ENCODE results near the gene RSF1. TPM values are rescaled to one million over a fixed set of nuclear protein-coding genes. Genes with fewer than 3 reads are reported as not detected.

RSF1 gene
- total and polyA plus RNA-seq, 4 donors: 5.2 to 33.1 (median 13.4) TPM

DNA sequence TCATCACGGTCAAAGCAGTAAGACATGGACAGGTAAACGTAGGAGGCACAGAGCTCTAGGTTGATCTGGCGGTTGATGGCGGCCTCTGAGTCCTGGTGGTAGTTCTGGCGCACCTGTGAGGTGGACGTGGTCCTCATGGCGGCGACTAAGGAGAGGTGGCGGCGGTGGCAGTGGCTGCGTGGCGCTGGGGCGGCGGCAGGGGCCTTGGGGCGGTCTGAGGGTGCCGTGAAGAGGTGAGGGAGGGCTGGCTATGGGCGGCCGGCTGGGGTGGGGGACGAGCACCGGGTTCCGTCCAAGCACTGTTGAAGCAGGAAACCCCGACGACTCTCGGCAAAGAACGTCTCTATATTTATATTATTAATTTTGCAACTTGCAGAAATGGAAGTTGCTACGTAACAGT, 85.6 kb downstream of the RSF1 start:
- Histone ChIP-seq H3K4me3 (ENCODE audit: low read depth in 1 of 3, low read length in 3 of 3) (no peak overlapping the region), H3K9me3 (ENCODE audit: control insufficient read depth in 4 of 4, low read length in 3 of 4) (peaks cover 0 to 6% (median 2%) of the 10 kb centered on the region in 4 donors), H3K27me3 (ENCODE audit: control insufficient read depth in 4 of 4, insufficient read depth in 4 of 4, low read length in 3 of 4) (no peaks in the 10 kb centered on the region), H3K9ac (ENCODE audit: low read depth in 1 of 2, low read length in 2 of 2) (no peak overlapping the region), H3K27ac (ENCODE audit: low read depth in 1 of 2, low read length in 2 of 2) (no peak overlapping the region), H3K4me1 (ENCODE audit: control insufficient read depth in 4 of 4, insufficient read depth in 4 of 4, low read length in 3 of 4) (no peaks in the 10 kb centered on the region), H3K36me3 (ENCODE audit: control insufficient read depth in 4 of 4, insufficient read depth in 3 of 4, low read depth in 1 of 4, low read length in 3 of 4) (peaks cover 0 to 7% (median 4%) of the 10 kb centered on the region in 4 donors)
- no peak for TF ChIP-seq NR2F2 (IDR thresholded peaks at IDR 0.05)
- TF ChIP-seq RAD21 (IDR thresholded peaks at IDR 0.05): no peak
- TF ChIP-seq, protein P1, sequence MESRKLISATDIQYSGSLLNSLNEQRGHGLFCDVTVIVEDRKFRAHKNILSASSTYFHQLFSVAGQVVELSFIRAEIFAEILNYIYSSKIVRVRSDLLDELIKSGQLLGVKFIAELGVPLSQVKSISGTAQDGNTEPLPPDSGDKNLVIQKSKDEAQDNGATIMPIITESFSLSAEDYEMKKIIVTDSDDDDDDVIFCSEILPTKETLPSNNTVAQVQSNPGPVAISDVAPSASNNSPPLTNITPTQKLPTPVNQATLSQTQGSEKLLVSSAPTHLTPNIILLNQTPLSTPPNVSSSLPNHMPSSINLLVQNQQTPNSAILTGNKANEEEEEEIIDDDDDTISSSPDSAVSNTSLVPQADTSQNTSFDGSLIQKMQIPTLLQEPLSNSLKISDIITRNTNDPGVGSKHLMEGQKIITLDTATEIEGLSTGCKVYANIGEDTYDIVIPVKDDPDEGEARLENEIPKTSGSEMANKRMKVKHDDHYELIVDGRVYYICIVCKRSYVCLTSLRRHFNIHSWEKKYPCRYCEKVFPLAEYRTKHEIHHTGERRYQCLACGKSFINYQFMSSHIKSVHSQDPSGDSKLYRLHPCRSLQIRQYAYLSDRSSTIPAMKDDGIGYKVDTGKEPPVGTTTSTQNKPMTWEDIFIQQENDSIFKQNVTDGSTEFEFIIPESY (IDR thresholded peaks at IDR 0.05): no peak
- TF ChIP-seq FOXA1 (IDR thresholded peaks at IDR 0.05): no peak
- TF ChIP-seq, protein P2, sequence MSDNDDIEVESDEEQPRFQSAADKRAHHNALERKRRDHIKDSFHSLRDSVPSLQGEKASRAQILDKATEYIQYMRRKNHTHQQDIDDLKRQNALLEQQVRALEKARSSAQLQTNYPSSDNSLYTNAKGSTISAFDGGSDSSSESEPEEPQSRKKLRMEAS (IDR thresholded peaks at IDR 0.05): no peak
- TF ChIP-seq SP1 (IDR thresholded peaks at IDR 0.05): no peak
- no peak for TF ChIP-seq TAF1 (conservative IDR thresholded peaks at IDR 0.05)
- TF ChIP-seq, protein P3, sequence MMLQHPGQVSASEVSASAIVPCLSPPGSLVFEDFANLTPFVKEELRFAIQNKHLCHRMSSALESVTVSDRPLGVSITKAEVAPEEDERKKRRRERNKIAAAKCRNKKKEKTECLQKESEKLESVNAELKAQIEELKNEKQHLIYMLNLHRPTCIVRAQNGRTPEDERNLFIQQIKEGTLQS (IDR thresholded peaks at IDR 0.05): no peak
- TF ChIP-seq, protein P4, sequence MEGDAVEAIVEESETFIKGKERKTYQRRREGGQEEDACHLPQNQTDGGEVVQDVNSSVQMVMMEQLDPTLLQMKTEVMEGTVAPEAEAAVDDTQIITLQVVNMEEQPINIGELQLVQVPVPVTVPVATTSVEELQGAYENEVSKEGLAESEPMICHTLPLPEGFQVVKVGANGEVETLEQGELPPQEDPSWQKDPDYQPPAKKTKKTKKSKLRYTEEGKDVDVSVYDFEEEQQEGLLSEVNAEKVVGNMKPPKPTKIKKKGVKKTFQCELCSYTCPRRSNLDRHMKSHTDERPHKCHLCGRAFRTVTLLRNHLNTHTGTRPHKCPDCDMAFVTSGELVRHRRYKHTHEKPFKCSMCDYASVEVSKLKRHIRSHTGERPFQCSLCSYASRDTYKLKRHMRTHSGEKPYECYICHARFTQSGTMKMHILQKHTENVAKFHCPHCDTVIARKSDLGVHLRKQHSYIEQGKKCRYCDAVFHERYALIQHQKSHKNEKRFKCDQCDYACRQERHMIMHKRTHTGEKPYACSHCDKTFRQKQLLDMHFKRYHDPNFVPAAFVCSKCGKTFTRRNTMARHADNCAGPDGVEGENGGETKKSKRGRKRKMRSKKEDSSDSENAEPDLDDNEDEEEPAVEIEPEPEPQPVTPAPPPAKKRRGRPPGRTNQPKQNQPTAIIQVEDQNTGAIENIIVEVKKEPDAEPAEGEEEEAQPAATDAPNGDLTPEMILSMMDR (IDR thresholded peaks at IDR 0.05; ENCODE audit: low read depth, low read length, missing input control): no peak
- no peak for DNase-seq (ENCODE audit: low spot score)
- WGBS: 96% methylated on average over 26 of the region's 26 CpGs

DNA sequence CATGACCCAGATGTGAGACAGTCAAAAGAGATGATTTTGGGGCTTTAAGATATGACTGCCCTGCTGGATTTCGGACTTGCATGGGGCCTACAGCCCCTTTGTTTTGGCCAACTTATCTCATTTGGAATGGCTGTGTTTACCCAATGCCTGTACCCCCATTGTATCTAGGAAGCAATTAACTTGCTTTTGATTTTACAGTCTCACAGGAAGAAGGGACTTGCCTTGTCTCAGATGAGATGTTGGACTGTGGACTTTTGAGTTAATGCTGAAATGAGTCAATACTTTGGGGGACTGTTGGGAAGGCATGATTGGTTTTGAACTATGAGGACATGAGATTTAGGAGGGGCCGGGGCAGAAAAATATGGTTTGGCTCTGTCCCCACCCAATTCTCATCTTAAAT, 88.4 kb downstream of the RSF1 start:
- Histone ChIP-seq H3K36me3 (ENCODE audit: control insufficient read depth in 4 of 4, insufficient read depth in 3 of 4, low read depth in 1 of 4, low read length in 3 of 4) (peaks cover 0 to 7% (median 4%) of the 10 kb centered on the region in 4 donors), H3K27me3 (ENCODE audit: control insufficient read depth in 4 of 4, insufficient read depth in 4 of 4, low read length in 3 of 4) (no peaks in the 10 kb centered on the region)
- 98% methylated on average over 2 of the region's 2 CpGs for WGBS

More for the DNA sequence above, 88.4 kb downstream of the RSF1 start:
- H3K9me3 ChIP-seq (ENCODE audit: control insufficient read depth in 4 of 4, low read length in 3 of 4): peaks cover 0 to 6% (median 2%) of the 10 kb centered on the region in 4 donors
- no peak overlapping the region for H3K9ac ChIP-seq (ENCODE audit: low read depth in 1 of 2, low read length in 2 of 2)
- no peak for DNase-seq (ENCODE audit: low spot score)
- TF ChIP-seq, protein P2 (IDR thresholded peaks at IDR 0.05): no peak
- no peak for TF ChIP-seq HNF4G (IDR thresholded peaks at IDR 0.05)
- TF ChIP-seq, protein P1 (IDR thresholded peaks at IDR 0.05): no peak
- no peak for TF ChIP-seq YY1 (IDR thresholded peaks at IDR 0.05)
- TF ChIP-seq EGR1 (IDR thresholded peaks at IDR 0.05; ENCODE audit: low read depth in 2 of 2): no peak
- TF ChIP-seq NR2F2 (IDR thresholded peaks at IDR 0.05): no peak
- TF ChIP-seq JUND (IDR thresholded peaks at IDR 0.05): no peak
- no peak for TF ChIP-seq SP1 (IDR thresholded peaks at IDR 0.05)
- TF ChIP-seq, protein P3 (IDR thresholded peaks at IDR 0.05): no peak
- TF ChIP-seq RAD21 (IDR thresholded peaks at IDR 0.05): no peak
- no peak for TF ChIP-seq HNF4A (conservative IDR thresholded peaks at IDR 0.05)
- no peak for TF ChIP-seq GABPA (IDR thresholded peaks at IDR 0.05 in 1 of 2, conservative IDR thresholded peaks at IDR 0.05 in 1 of 2)
- no peak for TF ChIP-seq FOXA1 (IDR thresholded peaks at IDR 0.05)
- no peak for TF ChIP-seq FOXA2 (IDR thresholded peaks at IDR 0.05)
- no peak for TF ChIP-seq TAF1 (conservative IDR thresholded peaks at IDR 0.05)
- no peak for TF ChIP-seq RXRA (IDR thresholded peaks at IDR 0.05)
- TF ChIP-seq, protein P5, sequence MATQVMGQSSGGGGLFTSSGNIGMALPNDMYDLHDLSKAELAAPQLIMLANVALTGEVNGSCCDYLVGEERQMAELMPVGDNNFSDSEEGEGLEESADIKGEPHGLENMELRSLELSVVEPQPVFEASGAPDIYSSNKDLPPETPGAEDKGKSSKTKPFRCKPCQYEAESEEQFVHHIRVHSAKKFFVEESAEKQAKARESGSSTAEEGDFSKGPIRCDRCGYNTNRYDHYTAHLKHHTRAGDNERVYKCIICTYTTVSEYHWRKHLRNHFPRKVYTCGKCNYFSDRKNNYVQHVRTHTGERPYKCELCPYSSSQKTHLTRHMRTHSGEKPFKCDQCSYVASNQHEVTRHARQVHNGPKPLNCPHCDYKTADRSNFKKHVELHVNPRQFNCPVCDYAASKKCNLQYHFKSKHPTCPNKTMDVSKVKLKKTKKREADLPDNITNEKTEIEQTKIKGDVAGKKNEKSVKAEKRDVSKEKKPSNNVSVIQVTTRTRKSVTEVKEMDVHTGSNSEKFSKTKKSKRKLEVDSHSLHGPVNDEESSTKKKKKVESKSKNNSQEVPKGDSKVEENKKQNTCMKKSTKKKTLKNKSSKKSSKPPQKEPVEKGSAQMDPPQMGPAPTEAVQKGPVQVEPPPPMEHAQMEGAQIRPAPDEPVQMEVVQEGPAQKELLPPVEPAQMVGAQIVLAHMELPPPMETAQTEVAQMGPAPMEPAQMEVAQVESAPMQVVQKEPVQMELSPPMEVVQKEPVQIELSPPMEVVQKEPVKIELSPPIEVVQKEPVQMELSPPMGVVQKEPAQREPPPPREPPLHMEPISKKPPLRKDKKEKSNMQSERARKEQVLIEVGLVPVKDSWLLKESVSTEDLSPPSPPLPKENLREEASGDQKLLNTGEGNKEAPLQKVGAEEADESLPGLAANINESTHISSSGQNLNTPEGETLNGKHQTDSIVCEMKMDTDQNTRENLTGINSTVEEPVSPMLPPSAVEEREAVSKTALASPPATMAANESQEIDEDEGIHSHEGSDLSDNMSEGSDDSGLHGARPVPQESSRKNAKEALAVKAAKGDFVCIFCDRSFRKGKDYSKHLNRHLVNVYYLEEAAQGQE (IDR thresholded peaks at IDR 0.05): no peak
- TF ChIP-seq, protein P4 (IDR thresholded peaks at IDR 0.05; ENCODE audit: low read depth, low read length, missing input control): no peak
- H3K27ac ChIP-seq (ENCODE audit: low read depth in 1 of 2, low read length in 2 of 2): no peak overlapping the region
- no peak overlapping the region for H3K4me3 ChIP-seq (ENCODE audit: low read depth in 1 of 3, low read length in 3 of 3)
- H3K4me1 ChIP-seq (ENCODE audit: control insufficient read depth in 4 of 4, insufficient read depth in 4 of 4, low read length in 3 of 4): no peaks in the 10 kb centered on the region
